ENCODE measurements around the gene DAB2.
"Not testable (repeated sequence)": the region's sequence is repeated elsewhere in the genome, so short reads cannot be mapped to it uniquely, and the experiment has no call there.

The DAB2 gene

GRCh38 chr5:39341896-39342295 lies 82.9 kb downstream of the DAB2 start:
- no peak for DNase-seq (ENCODE audit: low read depth in 2 of 2)

- no peak for DNase-seq (ENCODE audit: low read depth in 2 of 2)
Measured at GRCh38 chr5:39340506-39340905, 84.3 kb downstream of the DAB2 start.

- no peak for DNase-seq (ENCODE audit: low read depth in 2 of 2)
Measured at GRCh38 chr5:39337252-39337915, 87.4 kb downstream of the DAB2 start.

- DNase-seq (ENCODE audit: low read depth in 2 of 2) = not testable (repeated sequence)
Measured at GRCh38 chr5:39334296-39334695, 90.5 kb downstream of the DAB2 start.

- no peak for DNase-seq (ENCODE audit: low read depth in 2 of 2)
Measured at GRCh38 chr5:39333104-39333503, 91.7 kb downstream of the DAB2 start.

GRCh38 chr5:39331861-39332381 lies 92.9 kb downstream of the DAB2 start:
- DNase-seq (ENCODE audit: low read depth in 2 of 2) = no peak

- no peak for DNase-seq (ENCODE audit: low read depth in 2 of 2)
Measured at GRCh38 chr5:39328731-39329130, 96.0 kb downstream of the DAB2 start.

GRCh38 chr5:39323542-39323941 lies 101.2 kb downstream of the DAB2 start:
- no peak for DNase-seq (ENCODE audit: low read depth in 2 of 2)

Data from stimulated activated CD8-positive, alpha-beta memory T cell treated with anti-CD3 and anti-CD28 coated beads, Interleukin-7, amount 100 ng/mL, for 4 hours (primary cell).